ENCODE results near the gene WNT6. TPM values are rescaled to one million over a fixed set of nuclear protein-coding genes. Genes with fewer than 3 reads are reported as not detected.
"Not testable (repeated sequence)": the region's sequence is repeated elsewhere in the genome, so short reads cannot be mapped to it uniquely, and the experiment has no call there.

Gene WNT6
- total RNA-seq, 1 donor from 2014 or later, result 0.90 TPM

- peak; percentile 47 for DNase-seq (ENCODE audit: low spot score)
Observed at GRCh38 chr2:218830526-218831306, 28.9 kb upstream of the WNT6 start.

- DNase-seq (ENCODE audit: low spot score), result peak; percentile 82
Observed at GRCh38 chr2:218831378-218831990, 28.1 kb upstream of the WNT6 start, which contains the start of gene PRKAG3. Gene PRKAG3, minus strand, starts transcription at chr2:218831803.

- DNase-seq (ENCODE audit: low spot score), result no peak
Observed at GRCh38 chr2:218832081-218832480, 27.5 kb upstream of the WNT6 start.

- peak; percentile 67 for DNase-seq (ENCODE audit: low spot score)
Observed at GRCh38 chr2:218832520-218832919, 27.1 kb upstream of the WNT6 start.

- DNase-seq (ENCODE audit: low spot score), result peak; percentile 51
Observed at GRCh38 chr2:218833023-218833609, 26.5 kb upstream of the WNT6 start.

- peak; percentile 57 for DNase-seq (ENCODE audit: low spot score)
Observed at GRCh38 chr2:218834685-218835084, 24.9 kb upstream of the WNT6 start.

GRCh38 chr2:218837495-218837894 is 22.1 kb upstream of the WNT6 start:
- DNase-seq (ENCODE audit: low spot score), result no peak

- DNase-seq (ENCODE audit: low spot score), result no peak
Observed at GRCh38 chr2:218839430-218839829, 20.2 kb upstream of the WNT6 start.

GRCh38 chr2:218839888-218840287 is 19.7 kb upstream of the WNT6 start:
- no peak for DNase-seq (ENCODE audit: low spot score)

GRCh38 chr2:218844334-218844733 is 15.3 kb upstream of the WNT6 start:
- not testable (repeated sequence) for DNase-seq (ENCODE audit: low spot score)

- not testable (repeated sequence) for DNase-seq (ENCODE audit: low spot score)
Observed at GRCh38 chr2:218846963-218847362, 12.6 kb upstream of the WNT6 start.

GRCh38 chr2:218849721-218850120 is 9.9 kb upstream of the WNT6 start:
- no peak for DNase-seq (ENCODE audit: low spot score)

- DNase-seq (ENCODE audit: low spot score), result no peak
Observed at GRCh38 chr2:218850796-218851195, 8.8 kb upstream of the WNT6 start.

- no peak for DNase-seq (ENCODE audit: low spot score)
Observed at GRCh38 chr2:218851286-218851685, 8.3 kb upstream of the WNT6 start.

- DNase-seq (ENCODE audit: low spot score), result no peak
Observed at GRCh38 chr2:218852911-218853667, 6.5 kb upstream of the WNT6 start.

GRCh38 chr2:218853766-218854165 is 5.8 kb upstream of the WNT6 start:
- no peak for DNase-seq (ENCODE audit: low spot score)

GRCh38 chr2:218854860-218855259 is 4.7 kb upstream of the WNT6 start:
- DNase-seq (ENCODE audit: low spot score), result no peak

GRCh38 chr2:218855305-218856166 is 4.1 kb upstream of the WNT6 start:
- no peak for DNase-seq (ENCODE audit: low spot score)

- no peak for DNase-seq (ENCODE audit: low spot score)
Observed at GRCh38 chr2:218856167-218856895, 3.3 kb upstream of the WNT6 start.

GRCh38 chr2:218856896-218857243 is 2.7 kb upstream of the WNT6 start:
- DNase-seq (ENCODE audit: low spot score), result no peak
